Measurements from ENCODE around the gene DLEC1.

Gene DLEC1

GRCh38 chr3:38136393-38136776 is 97.4 kb downstream of the DLEC1 start:
- no peaks in the 10 kb centered on the region for H3F3A ChIP-seq (ENCODE audit: insufficient read depth)
- H4K20me1 ChIP-seq (ENCODE audit: low read depth, low read length) = no peaks in the 10 kb centered on the region
- no peak for TF ChIP-seq EZH2phosphoT487 (conservative IDR thresholded peaks at IDR 0.05; ENCODE audit: low read length)
- TF ChIP-seq, protein P1, sequence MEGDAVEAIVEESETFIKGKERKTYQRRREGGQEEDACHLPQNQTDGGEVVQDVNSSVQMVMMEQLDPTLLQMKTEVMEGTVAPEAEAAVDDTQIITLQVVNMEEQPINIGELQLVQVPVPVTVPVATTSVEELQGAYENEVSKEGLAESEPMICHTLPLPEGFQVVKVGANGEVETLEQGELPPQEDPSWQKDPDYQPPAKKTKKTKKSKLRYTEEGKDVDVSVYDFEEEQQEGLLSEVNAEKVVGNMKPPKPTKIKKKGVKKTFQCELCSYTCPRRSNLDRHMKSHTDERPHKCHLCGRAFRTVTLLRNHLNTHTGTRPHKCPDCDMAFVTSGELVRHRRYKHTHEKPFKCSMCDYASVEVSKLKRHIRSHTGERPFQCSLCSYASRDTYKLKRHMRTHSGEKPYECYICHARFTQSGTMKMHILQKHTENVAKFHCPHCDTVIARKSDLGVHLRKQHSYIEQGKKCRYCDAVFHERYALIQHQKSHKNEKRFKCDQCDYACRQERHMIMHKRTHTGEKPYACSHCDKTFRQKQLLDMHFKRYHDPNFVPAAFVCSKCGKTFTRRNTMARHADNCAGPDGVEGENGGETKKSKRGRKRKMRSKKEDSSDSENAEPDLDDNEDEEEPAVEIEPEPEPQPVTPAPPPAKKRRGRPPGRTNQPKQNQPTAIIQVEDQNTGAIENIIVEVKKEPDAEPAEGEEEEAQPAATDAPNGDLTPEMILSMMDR (IDR thresholded peaks at IDR 0.05; ENCODE audit: insufficient read depth, low read length, poor library complexity, severe bottlenecking) = no peak
- H3K27me3 ChIP-seq (ENCODE audit: low read length) = no peaks in the 10 kb centered on the region
- H2AFZ ChIP-seq (ENCODE audit: low read depth, low read length, severe bottlenecking) = no peak overlapping the region
- H3K36me3 ChIP-seq (ENCODE audit: low read length) = no peaks in the 10 kb centered on the region
- peak overlapping the region; percentile 78 for H3K4me3 ChIP-seq (ENCODE audit: insufficient read depth, low read length, poor library complexity, severe bottlenecking)
- H3K9me2 ChIP-seq (replicated peaks; ENCODE audit: insufficient read depth, low read length) = no peaks in the 10 kb centered on the region
- no peak overlapping the region for H3K27ac ChIP-seq (ENCODE audit: low read depth, low read length)
- H3K9ac ChIP-seq (ENCODE audit: low read length) = peak overlapping the region; percentile 83
- peak overlapping the region; percentile 81 for H3K4me2 ChIP-seq (ENCODE audit: low read depth, low read length, poor library complexity, severe bottlenecking)
- no peaks in the 10 kb centered on the region for H3K9me3 ChIP-seq (ENCODE audit: insufficient read depth, low read length)
- H3K79me2 ChIP-seq (ENCODE audit: insufficient read depth, low read length) = peaks cover 15% of the 10 kb centered on the region

- Histone ChIP-seq H3K79me2 (ENCODE audit: insufficient read depth, low read length) (peaks cover 15% of the 10 kb centered on the region), H3K36me3 (ENCODE audit: low read length) (no peaks in the 10 kb centered on the region), H3K4me2 (ENCODE audit: low read depth, low read length, poor library complexity, severe bottlenecking) (peak within 1 kb of the TSS; percentile 81), H3K9me3 (ENCODE audit: insufficient read depth, low read length) (no peaks in the 10 kb centered on the region), H2AFZ (ENCODE audit: low read depth, low read length, severe bottlenecking) (peak within 1 kb of the TSS; percentile 38), H4K20me1 (ENCODE audit: low read depth, low read length) (no peaks in the 10 kb centered on the region), H3K9me2 (replicated peaks; ENCODE audit: insufficient read depth, low read length) (no peaks in the 10 kb centered on the region), H3K27ac (ENCODE audit: low read depth, low read length) (peak within 1 kb of the TSS; percentile 30), H3K4me3 (ENCODE audit: insufficient read depth, low read length, poor library complexity, severe bottlenecking) (peak within 1 kb of the TSS; percentile 78), H3K27me3 (ENCODE audit: low read length) (no peaks in the 10 kb centered on the region), H3F3A (ENCODE audit: insufficient read depth) (no peaks in the 10 kb centered on the region), H3K9ac (ENCODE audit: low read length) (peak within 1 kb of the TSS; percentile 86)
- TF ChIP-seq, protein P1 (IDR thresholded peaks at IDR 0.05; ENCODE audit: insufficient read depth, low read length, poor library complexity, severe bottlenecking) = no peak
- TF ChIP-seq EZH2phosphoT487 (conservative IDR thresholded peaks at IDR 0.05; ENCODE audit: low read length) = no peak
Measured at GRCh38 chr3:38136777-38137614, 98.0 kb downstream of the DLEC1 start, which contains the start of gene ACAA1. TSS of gene ACAA1 (minus strand) at chr3:38137127. CDS start at chr3:38137035, 92 bp downstream.

GRCh38 chr3:38137615-38138348 is 98.8 kb downstream of the DLEC1 start:
- H3K4me2 ChIP-seq (ENCODE audit: low read depth, low read length, poor library complexity, severe bottlenecking) = peak overlapping the region; percentile 68
- peak overlapping the region; percentile 38 for H2AFZ ChIP-seq (ENCODE audit: low read depth, low read length, severe bottlenecking)
- peaks cover 15% of the 10 kb centered on the region for H3K79me2 ChIP-seq (ENCODE audit: insufficient read depth, low read length)
- H3K4me3 ChIP-seq (ENCODE audit: insufficient read depth, low read length, poor library complexity, severe bottlenecking) = peak overlapping the region; percentile 78
- H3K9me2 ChIP-seq (replicated peaks; ENCODE audit: insufficient read depth, low read length) = no peaks in the 10 kb centered on the region
- H4K20me1 ChIP-seq (ENCODE audit: low read depth, low read length) = no peaks in the 10 kb centered on the region
- peak overlapping the region; percentile 30 for H3K27ac ChIP-seq (ENCODE audit: low read depth, low read length)
- H3K36me3 ChIP-seq (ENCODE audit: low read length) = no peaks in the 10 kb centered on the region
- H3K9ac ChIP-seq (ENCODE audit: low read length) = peak overlapping the region; percentile 86
- no peaks in the 10 kb centered on the region for H3K9me3 ChIP-seq (ENCODE audit: insufficient read depth, low read length)
- H3K27me3 ChIP-seq (ENCODE audit: low read length) = no peaks in the 10 kb centered on the region
- TF ChIP-seq, protein P1 (IDR thresholded peaks at IDR 0.05; ENCODE audit: insufficient read depth, low read length, poor library complexity, severe bottlenecking) = no peak
- no peak for TF ChIP-seq EZH2phosphoT487 (conservative IDR thresholded peaks at IDR 0.05; ENCODE audit: low read length)
- H3F3A ChIP-seq (ENCODE audit: insufficient read depth) = no peaks in the 10 kb centered on the region

All from SU-DHL-6 (cell line).